Measurements from ENCODE around the gene GSAP.
"Not testable (repeated sequence)": the region's sequence is repeated elsewhere in the genome, so short reads cannot be mapped to it uniquely, and the experiment has no call there.

The GSAP gene

GRCh38 chr7:77459311-77459726 lies 43.2 kb upstream of the GSAP start:
- no peak overlapping the region for H3K4me3 ChIP-seq (ENCODE audit: low read length)
- no peak for DNase-seq (ENCODE audit: low read depth)
- TF ChIP-seq, protein P1, sequence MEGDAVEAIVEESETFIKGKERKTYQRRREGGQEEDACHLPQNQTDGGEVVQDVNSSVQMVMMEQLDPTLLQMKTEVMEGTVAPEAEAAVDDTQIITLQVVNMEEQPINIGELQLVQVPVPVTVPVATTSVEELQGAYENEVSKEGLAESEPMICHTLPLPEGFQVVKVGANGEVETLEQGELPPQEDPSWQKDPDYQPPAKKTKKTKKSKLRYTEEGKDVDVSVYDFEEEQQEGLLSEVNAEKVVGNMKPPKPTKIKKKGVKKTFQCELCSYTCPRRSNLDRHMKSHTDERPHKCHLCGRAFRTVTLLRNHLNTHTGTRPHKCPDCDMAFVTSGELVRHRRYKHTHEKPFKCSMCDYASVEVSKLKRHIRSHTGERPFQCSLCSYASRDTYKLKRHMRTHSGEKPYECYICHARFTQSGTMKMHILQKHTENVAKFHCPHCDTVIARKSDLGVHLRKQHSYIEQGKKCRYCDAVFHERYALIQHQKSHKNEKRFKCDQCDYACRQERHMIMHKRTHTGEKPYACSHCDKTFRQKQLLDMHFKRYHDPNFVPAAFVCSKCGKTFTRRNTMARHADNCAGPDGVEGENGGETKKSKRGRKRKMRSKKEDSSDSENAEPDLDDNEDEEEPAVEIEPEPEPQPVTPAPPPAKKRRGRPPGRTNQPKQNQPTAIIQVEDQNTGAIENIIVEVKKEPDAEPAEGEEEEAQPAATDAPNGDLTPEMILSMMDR (conservative IDR thresholded peaks at IDR 0.05; ENCODE audit: low read depth, low read length), result no peak

DNA sequence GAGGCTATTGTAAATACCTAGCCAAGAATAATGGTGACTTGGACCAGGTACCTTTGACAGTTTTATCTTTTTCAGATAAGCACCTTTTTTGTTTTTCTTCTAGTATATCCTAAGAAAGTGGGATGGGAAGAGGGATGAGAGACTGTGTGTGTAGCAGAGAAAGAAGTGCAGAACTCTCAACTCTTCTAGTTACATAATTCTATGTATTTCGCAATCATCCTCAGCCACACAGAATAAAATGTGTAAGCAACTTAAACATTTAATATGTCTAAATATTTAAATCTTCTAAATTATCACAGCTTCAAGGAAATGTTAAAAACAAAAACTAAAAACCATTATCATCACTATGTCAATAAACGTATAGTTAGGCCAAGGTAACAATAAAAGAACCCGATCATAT lies 42.6 kb upstream of the GSAP start:
- TF ChIP-seq, protein P1 (conservative IDR thresholded peaks at IDR 0.05; ENCODE audit: low read depth, low read length), result no peak
- H3K4me3 ChIP-seq (ENCODE audit: low read length), result no peak overlapping the region
- DNase-seq (ENCODE audit: low read depth), result no peak

- TF ChIP-seq, protein P1 (conservative IDR thresholded peaks at IDR 0.05; ENCODE audit: low read depth, low read length), result no peak
- no peak for DNase-seq (ENCODE audit: low read depth)
- no peak overlapping the region for H3K4me3 ChIP-seq (ENCODE audit: low read length)
Measured at GRCh38 chr7:77457779-77458178, 41.6 kb upstream of the GSAP start.

- DNase-seq (ENCODE audit: low read depth), result no peak
- no peak overlapping the region for H3K4me3 ChIP-seq (ENCODE audit: low read length)
- TF ChIP-seq, protein P1 (conservative IDR thresholded peaks at IDR 0.05; ENCODE audit: low read depth, low read length), result no peak
Measured at GRCh38 chr7:77456696-77457095, 40.5 kb upstream of the GSAP start.

- DNase-seq (ENCODE audit: low read depth), result no peak
- TF ChIP-seq, protein P1 (conservative IDR thresholded peaks at IDR 0.05; ENCODE audit: low read depth, low read length), result no peak
- no peak overlapping the region for H3K4me3 ChIP-seq (ENCODE audit: low read length)
Measured at GRCh38 chr7:77455321-77455720, 39.2 kb upstream of the GSAP start.

GRCh38 chr7:77454802-77455201 lies 38.7 kb upstream of the GSAP start:
- no peak overlapping the region for H3K4me3 ChIP-seq (ENCODE audit: low read length)
- DNase-seq (ENCODE audit: low read depth), result no peak
- TF ChIP-seq, protein P1 (conservative IDR thresholded peaks at IDR 0.05; ENCODE audit: low read depth, low read length), result no peak

DNA sequence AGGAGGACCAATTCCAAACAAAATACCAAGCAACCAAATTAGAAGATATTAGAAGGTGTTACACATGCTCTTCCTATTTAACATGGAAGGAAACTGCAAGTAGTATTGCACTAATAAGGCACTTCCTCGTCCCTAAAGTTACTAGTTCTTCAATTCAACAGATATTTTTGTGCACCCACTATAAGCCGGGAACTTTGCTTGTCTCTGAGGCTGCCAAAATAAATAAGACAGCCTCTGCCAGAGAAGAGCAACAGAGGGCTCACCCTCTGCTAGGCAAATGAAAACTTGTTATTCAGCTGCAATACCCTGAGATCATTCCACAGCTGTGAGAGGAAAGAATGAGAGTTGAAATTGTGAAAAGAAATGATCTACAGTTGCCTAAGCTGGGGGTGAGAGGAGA lies 37.4 kb upstream of the GSAP start:
- DNase-seq (ENCODE audit: low read depth), result no peak
- no peak overlapping the region for H3K4me3 ChIP-seq (ENCODE audit: low read length)
- TF ChIP-seq, protein P1 (conservative IDR thresholded peaks at IDR 0.05; ENCODE audit: low read depth, low read length), result no peak

- DNase-seq (ENCODE audit: low read depth); H3K4me3 ChIP-seq (ENCODE audit: low read length): not testable (repeated sequence)
Measured at GRCh38 chr7:77451950-77452349, 35.8 kb upstream of the GSAP start.

Data from retinal pigment epithelial cell (primary cell).